Uterus (tissue), 4 donors: Measurements from ENCODE around the gene HPS1. TPM values are rescaled to one million over a fixed set of nuclear protein-coding genes. Genes with fewer than 3 reads are reported as not detected.

Experiments
- DNase-seq, 2 donors: peaks; one replicate each; pipeline ENCODE4 v3.0.0-alpha.2; 2019 to 2020
- H3K27ac ChIP-seq, 2 donors: fragments of 200-600 bp; sonication (generic); 1 replicate in 1 of 2; 2 replicates in 1 of 2; pipeline ENCODE4 v1.5.1; 2016 to 2018
- H3K27me3 ChIP-seq, 2 donors: fragments of 200-600 bp; sonication (generic); one replicate each; pipeline ENCODE4 v1.5.1; 2018 to 2019; ENCODE audit warnings: control low read depth in 1 of 2
- H3K36me3 ChIP-seq, 2 donors: fragments of 200-600 bp; sonication (generic); one replicate each; pipeline ENCODE4 v1.5.1; 2019; ENCODE audit warnings: control low read depth in 1 of 2
- H3K4me1 ChIP-seq, 2 donors: fragments of 200-600 bp; sonication (generic); one replicate each; pipeline ENCODE4 v1.5.1; 2018 to 2019; ENCODE audit warnings: control low read depth in 1 of 2
- H3K4me3 ChIP-seq, 2 donors: fragments of 200-600 bp; sonication (generic); 1 replicate in 1 of 2; 2 replicates in 1 of 2; pipeline ENCODE4 v1.5.1; 2018 to 2019; ENCODE audit warnings: mild to moderate bottlenecking in 1 of 2
- H3K9me3 ChIP-seq, 2 donors: fragments of 200-600 bp; sonication (generic); one replicate each; pipeline ENCODE4 v1.5.1; 2019; ENCODE audit warnings: control low read depth in 1 of 2
- CTCF ChIP-seq, 4 experiments: fragments of 200-600 bp in 2 of 4; fragments of 450-650 bp in 2 of 4; sonication (generic) in 2 of 4; IDR thresholded peaks; one replicate each; pipeline ENCODE4 v1.5.1; 2016 to 2019; ENCODE audit warnings: antibody characterized with exemption in 4 of 4, mild to moderate bottlenecking in 2 of 4, moderate library complexity in 1 of 4
- POLR2A ChIP-seq, 2 donors: fragments of 450-650 bp; IDR thresholded peaks; one replicate each; pipeline ENCODE4 v1.6.1; 2016; ENCODE audit warnings: antibody characterized with exemption in 2 of 2, mild to moderate bottlenecking in 1 of 2, moderate library complexity in 1 of 2
- intact Hi-C: fragments of 100-400 bp; cut with DNase I; formaldehyde crosslinking; loops from one replicate; pipeline ENCODE4 v1.15.1; 2023; ENCODE audit warnings: low total_unique reads
- total RNA-seq, 4 donors: library from RNA; depleted of rRNA in 3 of 4; stranded (reverse); fragments of >200 nt in 3 of 4; gene quantifications; one replicate each; pipeline versions ENCODE4 v1.1.0 to v1.2.4, GENCODE V29; 2014 to 2023
- donor health status: DM: yes; HTN: yes; CAD: no.

Gene HPS1
- total RNA-seq, 4 donors from 2014 or later, result 16.1 to 60.1 (median 38.8) TPM

- Histone ChIP-seq H3K4me3 (no peak overlapping the region), H3K36me3 (no peaks in the 10 kb centered on the region), H3K27ac (no peak overlapping the region), H3K9me3 (no peaks in the 10 kb centered on the region), H3K27me3 (no peaks in the 10 kb centered on the region), H3K4me1 (peaks cover 7 to 9% of the 10 kb centered on the region in 2 donors)
- intact Hi-C loops, result no loop called here
- TF ChIP-seq POLR2A (IDR thresholded peaks at IDR 0.05) (no peak), CTCF (IDR thresholded peaks at IDR 0.05) (no peak)
- no peak for DNase-seq
Measured at GRCh38 chr10:98410135-98410743, 36.5 kb downstream of the HPS1 start.

- no peaks in the 10 kb centered on the region for H3K4me1 ChIP-seq
- TF ChIP-seq CTCF (IDR thresholded peaks at IDR 0.05), result no peak
- no peak for TF ChIP-seq POLR2A (IDR thresholded peaks at IDR 0.05)
- no peaks in the 10 kb centered on the region for H3K36me3 ChIP-seq
- intact Hi-C loops, result no loop called here
- no peaks in the 10 kb centered on the region for H3K27me3 ChIP-seq
- DNase-seq, result no peak
- H3K4me3 ChIP-seq, result no peak overlapping the region
- H3K27ac ChIP-seq, result no peak overlapping the region
- H3K9me3 ChIP-seq, result no peaks in the 10 kb centered on the region
Measured at GRCh38 chr10:98408799-98409198, 37.9 kb downstream of the HPS1 start.

- Histone ChIP-seq H3K9me3 (no peaks in the 10 kb centered on the region), H3K27me3 (no peaks in the 10 kb centered on the region), H3K4me3 (no peak overlapping the region), H3K27ac (no peak overlapping the region), H3K36me3 (no peaks in the 10 kb centered on the region), H3K4me1 (no peaks in the 10 kb centered on the region)
- intact Hi-C loops, result no loop called here
- DNase-seq, result no peak
- TF ChIP-seq CTCF (IDR thresholded peaks at IDR 0.05) (no peak), POLR2A (IDR thresholded peaks at IDR 0.05) (no peak)
Measured at GRCh38 chr10:98407744-98408241, 38.9 kb downstream of the HPS1 start.

GRCh38 chr10:98407017-98407743, 39.6 kb downstream of the HPS1 start:
- no peak for DNase-seq
- no peak for TF ChIP-seq CTCF (IDR thresholded peaks at IDR 0.05)
- TF ChIP-seq POLR2A (IDR thresholded peaks at IDR 0.05), result no peak
- no peaks in the 10 kb centered on the region for H3K9me3 ChIP-seq

GRCh38 chr10:98405422-98405821, 41.3 kb downstream of the HPS1 start:
- Histone ChIP-seq H3K27me3 (no peaks in the 10 kb centered on the region), H3K36me3 (no peaks in the 10 kb centered on the region), H3K4me3 (no peak overlapping the region), H3K27ac (no peak overlapping the region), H3K4me1 (no peaks in the 10 kb centered on the region), H3K9me3 (no peaks in the 10 kb centered on the region)
- no peak for DNase-seq
- TF ChIP-seq POLR2A (IDR thresholded peaks at IDR 0.05), result no peak
- TF ChIP-seq CTCF (IDR thresholded peaks at IDR 0.05), result no peak
- intact Hi-C loops, result no loop called here

More at GRCh38 chr10:98407017-98407743, 39.6 kb downstream of the HPS1 start:
- no peaks in the 10 kb centered on the region for H3K4me1 ChIP-seq
- no peak overlapping the region for H3K4me3 ChIP-seq
- H3K27me3 ChIP-seq, result no peaks in the 10 kb centered on the region
- intact Hi-C loops, result no loop called here
- no peaks in the 10 kb centered on the region for H3K36me3 ChIP-seq
- H3K27ac ChIP-seq, result no peak overlapping the region
